Neutrophil (primary cell): ENCODE data around the gene DACT2.

Experiments used
- H3K27ac ChIP-seq: fragments of 200-600 bp; sonication (generic); 2 replicates; pipeline ENCODE4 v1.5.1; 2016; ENCODE audit warnings: mild to moderate bottlenecking, moderate library complexity
- H3K27me3 ChIP-seq: fragments of 200-600 bp; sonication (generic); 2 replicates; pipeline ENCODE4 v1.6.0; 2016; ENCODE audit warnings: mild to moderate bottlenecking
- H3K36me3 ChIP-seq: fragments of 200-600 bp; sonication (generic); 2 replicates; pipeline ENCODE4 v1.5.1; 2017
- H3K4me1 ChIP-seq, 2 experiments: fragments of 200-600 bp in 1 of 2; sonication (generic) in 1 of 2; 1 replicate in 1 of 2; 2 replicates in 1 of 2; pipeline versions ENCODE4 v1.5.1 to v1.6.1; 2013 to 2016; ENCODE audit warnings: low read depth in 1 of 2, low read length in 1 of 2, mild to moderate bottlenecking in 1 of 2, moderate library complexity in 1 of 2; ENCODE audit not compliant: control insufficient read depth in 1 of 2, insufficient read depth in 1 of 2
- H3K4me3 ChIP-seq, 2 experiments: fragments of 200-600 bp in 1 of 2; sonication (generic) in 1 of 2; 1 replicate in 1 of 2; 2 replicates in 1 of 2; pipeline ENCODE4 v1.5.1; 2013 to 2016; ENCODE audit warnings: low read depth in 1 of 2, low read length in 1 of 2, mild to moderate bottlenecking in 1 of 2, moderate library complexity in 1 of 2
- H3K9me3 ChIP-seq: fragments of 200-600 bp; sonication (generic); 2 replicates; pipeline ENCODE4 v1.5.1; 2016
- TF ChIP-seq, protein P1 (sequence below): fragments of 200-600 bp; sonication (generic); IDR thresholded peaks from 2 replicates; pipeline ENCODE4 v1.5.1; 2016; ENCODE audit warnings: antibody characterized with exemption

Gene DACT2

DNA sequence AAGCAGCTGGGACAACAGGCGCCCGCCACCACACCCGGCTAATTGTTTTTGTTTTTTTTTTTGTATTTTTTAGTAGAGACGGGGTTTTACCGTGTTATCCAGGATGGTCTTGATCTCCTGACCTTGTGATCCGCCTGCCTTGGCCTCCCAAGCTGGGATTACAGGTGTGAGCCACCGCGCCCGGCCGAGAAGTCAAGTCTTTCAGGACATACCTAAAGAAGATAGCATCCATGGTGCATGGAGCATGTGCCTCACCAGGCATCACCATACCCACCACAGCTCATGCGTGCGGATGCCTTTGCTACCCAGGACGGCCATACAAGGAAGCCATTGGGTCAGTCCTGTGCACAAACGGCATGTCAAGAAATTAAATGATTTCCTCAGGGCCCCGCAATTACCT is 60.8 kb downstream of the DACT2 start:
- Histone ChIP-seq H3K9me3 (no peaks in the 10 kb centered on the region), H3K27ac (no peak overlapping the region), H3K36me3 (no peaks in the 10 kb centered on the region), H3K27me3 (no peaks in the 10 kb centered on the region), H3K4me3 (no peak overlapping the region), H3K4me1 (no peaks in the 10 kb centered on the region)
- TF ChIP-seq, protein P1, sequence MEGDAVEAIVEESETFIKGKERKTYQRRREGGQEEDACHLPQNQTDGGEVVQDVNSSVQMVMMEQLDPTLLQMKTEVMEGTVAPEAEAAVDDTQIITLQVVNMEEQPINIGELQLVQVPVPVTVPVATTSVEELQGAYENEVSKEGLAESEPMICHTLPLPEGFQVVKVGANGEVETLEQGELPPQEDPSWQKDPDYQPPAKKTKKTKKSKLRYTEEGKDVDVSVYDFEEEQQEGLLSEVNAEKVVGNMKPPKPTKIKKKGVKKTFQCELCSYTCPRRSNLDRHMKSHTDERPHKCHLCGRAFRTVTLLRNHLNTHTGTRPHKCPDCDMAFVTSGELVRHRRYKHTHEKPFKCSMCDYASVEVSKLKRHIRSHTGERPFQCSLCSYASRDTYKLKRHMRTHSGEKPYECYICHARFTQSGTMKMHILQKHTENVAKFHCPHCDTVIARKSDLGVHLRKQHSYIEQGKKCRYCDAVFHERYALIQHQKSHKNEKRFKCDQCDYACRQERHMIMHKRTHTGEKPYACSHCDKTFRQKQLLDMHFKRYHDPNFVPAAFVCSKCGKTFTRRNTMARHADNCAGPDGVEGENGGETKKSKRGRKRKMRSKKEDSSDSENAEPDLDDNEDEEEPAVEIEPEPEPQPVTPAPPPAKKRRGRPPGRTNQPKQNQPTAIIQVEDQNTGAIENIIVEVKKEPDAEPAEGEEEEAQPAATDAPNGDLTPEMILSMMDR = no peak

DNA sequence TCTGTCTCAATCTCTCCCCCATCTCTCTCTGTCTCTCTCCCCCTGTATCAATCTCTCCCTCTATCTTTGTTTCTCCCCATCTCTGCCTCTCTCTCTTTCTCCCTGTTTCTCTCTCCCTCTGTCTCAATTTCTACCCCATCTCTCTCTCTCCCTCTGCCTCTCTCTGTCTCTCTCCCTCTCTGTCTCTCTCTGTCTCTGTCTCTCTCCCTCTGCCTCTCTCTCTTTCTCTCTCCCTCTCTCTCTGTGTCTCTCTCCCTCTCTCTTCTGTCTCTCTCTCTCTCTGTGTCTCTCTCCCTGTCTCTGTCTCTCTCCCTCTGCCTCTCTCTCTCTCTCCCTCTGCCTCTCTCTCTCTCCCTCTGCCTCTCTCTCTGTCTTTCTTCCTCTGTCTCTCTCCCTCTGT is 62.6 kb downstream of the DACT2 start:
- Histone ChIP-seq H3K4me1 (no peaks in the 10 kb centered on the region), H3K9me3 (no peaks in the 10 kb centered on the region), H3K4me3 (no peak overlapping the region), H3K36me3 (no peaks in the 10 kb centered on the region), H3K27ac (no peak overlapping the region), H3K27me3 (no peaks in the 10 kb centered on the region)
- TF ChIP-seq, protein P1 = no peak
